OCI-LY1 (cell line): ENCODE results near the gene ARIH2.

ENCODE experiments used
- CTCF ChIP-seq: fragments of 200-600 bp; sonication (generic), shearing (Covaris generic); IDR thresholded peaks from 2 replicates; pipeline ENCODE4 v1.5.1; 2017; ENCODE audit warnings: mild to moderate bottlenecking, antibody characterized with exemption, low read length, moderate library complexity, mixed read lengths
- EZH2 ChIP-seq: fragments of 200-600 bp; sonication (generic), shearing (Covaris generic); IDR thresholded peaks from 2 replicates; pipeline ENCODE4 v1.8.0; 2017; ENCODE audit warnings: borderline replicate concordance, mixed run types, mild to moderate bottlenecking, antibody characterized with exemption, low read length, moderate library complexity, mixed read lengths

GRCh38 chr3:48983096-48983495 is 64.5 kb downstream of the ARIH2 start:
- TF ChIP-seq CTCF (no peak), EZH2 (no peak)
